Stimulated activated CD4-positive, alpha-beta T cell treated with anti-CD3 and anti-CD28 coated beads, Interleukin-15, amount 100 ng/mL, for 1 hour (primary cell): Measurements from ENCODE around the gene LAYN.

Source experiments
- DNase-seq, 2 donors: peaks; one replicate each; pipeline ENCODE4 v3.0.0-alpha.2; 2020; ENCODE audit warnings: low read depth in 1 of 2, low spot score in 1 of 2

Gene LAYN

GRCh38 chr11:111540114-111540936 is at the start of gene LAYN:
Gene LAYN (plus strand): TSS chr11:111540720. CDS start chr11:111540844, 124 bp downstream.
- DNase-seq, result peak in 1 of 2 donors; percentile 17

- no peak for DNase-seq
These were observed 46.5 kb upstream of the LAYN start for GRCh38 chr11:111494040-111494439.

GRCh38 chr11:111499483-111499882 is 41.0 kb upstream of the LAYN start:
- DNase-seq, result no peak

- no peak for DNase-seq
These were observed 40.0 kb upstream of the LAYN start for GRCh38 chr11:111500481-111500880.

GRCh38 chr11:111502611-111503010 is 37.9 kb upstream of the LAYN start:
- no peak for DNase-seq

- no peak for DNase-seq
These were observed 30.2 kb upstream of the LAYN start for GRCh38 chr11:111510311-111510710.

GRCh38 chr11:111512296-111513239 is 28.0 kb upstream of the LAYN start, which contains the start of gene BTG4:
Gene BTG4 (minus strand): TSS chr11:111512386. CDS start chr11:111498776, 13,610 bp downstream.
- DNase-seq, result no peak

GRCh38 chr11:111513240-111513605 is 27.3 kb upstream of the LAYN start:
- DNase-seq, result no peak

GRCh38 chr11:111514216-111515031 is 26.1 kb upstream of the LAYN start, which contains the start of gene HOATZ:
Gene HOATZ (plus strand): TSS chr11:111514778. CDS start chr11:111514785, 7 bp downstream.
- DNase-seq, result no peak

- no peak for DNase-seq
These were observed 24.9 kb upstream of the LAYN start for GRCh38 chr11:111515591-111515990.

GRCh38 chr11:111518668-111519067 is 21.9 kb upstream of the LAYN start:
- no peak for DNase-seq

- no peak for DNase-seq
These were observed 20.0 kb upstream of the LAYN start for GRCh38 chr11:111520560-111520959.

GRCh38 chr11:111521135-111521534 is 19.4 kb upstream of the LAYN start:
- DNase-seq, result no peak

- DNase-seq, result no peak
These were observed 18.1 kb upstream of the LAYN start for GRCh38 chr11:111522426-111522825.

- DNase-seq, result no peak
These were observed 17.2 kb upstream of the LAYN start for GRCh38 chr11:111523343-111523742.

GRCh38 chr11:111524056-111524455 is 16.5 kb upstream of the LAYN start:
- no peak for DNase-seq

GRCh38 chr11:111525456-111525855 is 15.1 kb upstream of the LAYN start:
- DNase-seq, result no peak

GRCh38 chr11:111526501-111526900 is 14.0 kb upstream of the LAYN start:
- no peak for DNase-seq

- DNase-seq, result no peak
These were observed 13.2 kb upstream of the LAYN start for GRCh38 chr11:111527279-111527678.

- no peak for DNase-seq
These were observed 12.0 kb upstream of the LAYN start for GRCh38 chr11:111528557-111528956.

GRCh38 chr11:111530091-111530490 is 10.4 kb upstream of the LAYN start:
- no peak for DNase-seq
